IPS-NIHi7 (cell line): Measurements from ENCODE around the gene ZDHHC19.
"Not testable (repeated sequence)": the region's sequence is repeated elsewhere in the genome, so short reads cannot be mapped to it uniquely, and the experiment has no call there.

Source experiments
- DNase-seq: peaks from one replicate; pipeline ENCODE4 v3.0.0; 2012; ENCODE audit warnings: mixed read lengths; ENCODE audit errors: extremely low spot score

The ZDHHC19 gene

DNA sequence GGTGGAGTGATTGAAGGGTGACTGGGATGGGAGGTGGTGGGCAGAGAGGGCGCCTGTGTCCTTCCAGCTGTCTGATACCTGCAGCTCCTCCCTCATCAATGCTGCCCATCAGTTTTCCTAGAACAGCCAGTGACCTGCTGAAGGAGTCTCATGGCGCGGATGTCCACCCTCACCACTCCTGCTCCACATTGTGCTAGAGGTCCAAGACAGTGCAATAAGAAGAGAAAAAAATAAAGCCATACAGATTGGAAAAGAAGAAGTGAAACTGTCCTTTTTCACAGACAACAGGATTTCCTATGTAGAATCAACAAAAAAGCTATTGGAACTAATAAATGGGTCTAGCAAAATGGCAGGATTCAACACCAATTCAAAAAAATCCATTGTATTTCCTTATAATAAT lies 7.4 kb downstream of the ZDHHC19 start:
- no peak for DNase-seq

DNA sequence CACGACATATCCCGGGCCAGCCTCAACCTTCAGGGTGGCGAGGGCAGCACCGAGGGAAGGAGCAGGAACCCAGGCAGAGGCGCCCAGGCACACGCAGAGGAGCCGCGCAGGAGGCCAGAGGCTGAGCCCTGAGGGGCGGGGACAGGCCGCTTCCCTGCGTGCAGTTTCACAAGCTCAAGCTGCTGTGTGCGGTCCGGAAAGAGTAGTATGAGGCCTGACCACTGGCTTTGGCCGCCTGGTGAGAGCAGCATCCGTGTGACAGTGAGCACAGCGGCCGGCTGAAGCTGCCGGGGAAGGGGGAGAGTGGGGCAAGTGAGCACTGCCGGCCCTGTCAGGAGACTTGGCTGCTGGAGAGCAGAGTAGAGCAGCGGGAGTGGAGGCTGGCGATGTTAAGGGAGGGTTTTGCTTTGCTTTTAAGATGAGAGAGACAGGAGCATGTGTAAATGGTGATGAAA lies 8.7 kb downstream of the ZDHHC19 start:
- DNase-seq, result peak; percentile 8

- DNase-seq, result peak; percentile 16
Observed at GRCh38 chr3:196198771-196199753, 12.1 kb downstream of the ZDHHC19 start.

GRCh38 chr3:196198081-196198675 lies 13.0 kb downstream of the ZDHHC19 start:
- DNase-seq, result no peak

GRCh38 chr3:196197524-196197923 lies 13.7 kb downstream of the ZDHHC19 start:
- DNase-seq, result peak; percentile 3

DNA sequence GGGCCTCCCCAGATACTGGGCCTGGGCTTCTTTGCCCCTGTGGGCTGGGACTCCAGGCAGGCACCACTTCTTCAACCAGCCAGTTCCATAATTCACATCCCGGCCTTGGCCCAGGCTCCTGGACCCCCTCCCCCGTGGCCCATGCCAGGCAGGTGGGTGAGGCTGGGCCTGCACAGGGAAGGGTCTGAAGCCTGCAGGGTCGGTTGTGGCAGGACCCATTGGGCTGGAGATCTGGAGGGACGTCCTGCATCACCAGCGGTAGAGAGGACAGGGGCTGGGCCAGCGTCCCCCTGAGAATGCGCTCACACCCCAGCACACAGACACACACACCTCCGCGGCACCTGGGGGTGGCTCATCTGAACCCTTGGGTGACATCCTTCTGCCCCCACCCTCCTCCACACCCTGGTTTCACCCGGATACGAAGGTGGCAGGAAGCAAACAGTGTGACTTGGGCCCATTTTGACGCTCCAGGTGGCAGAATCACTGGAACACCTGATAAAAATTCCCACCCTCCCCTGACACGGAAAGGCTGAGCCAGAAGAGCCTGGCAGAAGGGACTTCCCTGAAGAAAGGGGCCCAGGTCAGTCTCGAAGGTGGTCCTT lies 15.4 kb downstream of the ZDHHC19 start:
- DNase-seq, result no peak

GRCh38 chr3:196194542-196194915 lies 16.7 kb downstream of the ZDHHC19 start:
- no peak for DNase-seq

GRCh38 chr3:196193736-196194541 lies 17.3 kb downstream of the ZDHHC19 start:
- DNase-seq, result no peak

DNA sequence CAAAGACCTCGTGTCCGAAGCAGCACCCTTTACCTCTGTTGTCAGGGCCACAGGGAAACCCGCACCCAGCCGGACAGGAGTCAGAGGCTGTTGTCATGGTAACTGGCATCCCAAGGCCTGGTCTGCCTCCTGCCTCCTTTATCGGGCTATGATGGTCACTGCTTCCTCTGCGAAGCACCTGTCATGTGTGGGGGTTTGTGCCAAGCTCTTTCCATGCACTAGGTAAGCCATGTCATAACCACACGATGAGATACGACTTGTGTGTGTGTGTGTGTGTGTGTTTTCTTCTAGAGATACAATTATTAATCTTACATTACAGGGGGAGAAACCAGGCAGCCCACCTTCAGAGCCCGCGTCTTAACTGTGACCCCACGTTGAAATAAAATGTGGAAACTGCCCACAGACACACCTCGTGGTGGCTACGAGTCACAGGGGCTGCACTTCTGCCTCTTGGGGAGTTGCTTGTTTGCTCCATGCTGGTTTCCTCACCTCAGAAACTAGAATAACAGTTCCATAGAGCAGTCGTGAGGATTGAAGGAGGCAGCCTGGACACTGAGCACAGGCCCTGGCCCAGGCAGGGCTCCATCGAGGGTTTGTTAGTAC lies 18.0 kb downstream of the ZDHHC19 start:
- DNase-seq, result no peak

- DNase-seq, result no peak
Observed at GRCh38 chr3:196192524-196193051, 18.6 kb downstream of the ZDHHC19 start.

GRCh38 chr3:196192036-196192523 lies 19.1 kb downstream of the ZDHHC19 start:
- no peak for DNase-seq

DNA sequence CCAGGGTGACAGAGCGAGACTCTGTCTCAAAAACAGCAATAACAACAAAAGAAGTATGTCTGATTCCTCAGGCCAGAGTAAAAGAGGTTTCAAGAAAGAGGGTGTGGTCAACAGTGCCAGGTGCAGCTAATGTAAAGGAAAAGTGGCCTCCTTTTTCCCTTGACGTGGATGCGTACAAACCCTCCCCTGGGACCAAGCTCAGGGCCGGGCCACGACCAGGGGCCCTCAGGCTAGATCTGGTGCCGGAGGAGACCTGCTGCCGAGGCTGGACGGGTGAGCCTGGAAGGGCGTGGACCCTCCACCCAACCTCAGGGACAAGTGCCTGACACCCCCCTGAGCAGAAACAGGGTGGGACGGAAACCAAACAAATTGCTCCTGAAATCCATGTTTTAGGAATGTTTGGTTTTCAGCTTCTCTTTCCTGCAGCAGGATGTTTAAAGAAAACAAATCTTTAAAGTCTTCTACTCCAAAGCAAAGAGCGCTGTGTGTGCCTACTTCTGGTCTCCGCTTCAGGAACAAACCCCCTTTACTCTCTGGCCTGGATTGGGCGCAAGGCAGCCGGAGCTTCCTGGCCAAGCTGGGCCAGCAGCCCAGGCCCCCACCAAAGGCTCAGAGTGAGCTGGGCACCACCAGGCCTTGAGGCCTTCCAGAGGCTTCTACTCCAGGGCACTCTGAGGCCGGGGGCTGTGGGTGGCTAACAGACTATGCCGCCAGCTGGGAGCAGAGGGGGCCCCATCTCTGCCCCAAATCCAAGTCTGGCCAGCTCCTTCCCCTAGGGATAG lies 21.4 kb downstream of the ZDHHC19 start:
- DNase-seq, result no peak

DNA sequence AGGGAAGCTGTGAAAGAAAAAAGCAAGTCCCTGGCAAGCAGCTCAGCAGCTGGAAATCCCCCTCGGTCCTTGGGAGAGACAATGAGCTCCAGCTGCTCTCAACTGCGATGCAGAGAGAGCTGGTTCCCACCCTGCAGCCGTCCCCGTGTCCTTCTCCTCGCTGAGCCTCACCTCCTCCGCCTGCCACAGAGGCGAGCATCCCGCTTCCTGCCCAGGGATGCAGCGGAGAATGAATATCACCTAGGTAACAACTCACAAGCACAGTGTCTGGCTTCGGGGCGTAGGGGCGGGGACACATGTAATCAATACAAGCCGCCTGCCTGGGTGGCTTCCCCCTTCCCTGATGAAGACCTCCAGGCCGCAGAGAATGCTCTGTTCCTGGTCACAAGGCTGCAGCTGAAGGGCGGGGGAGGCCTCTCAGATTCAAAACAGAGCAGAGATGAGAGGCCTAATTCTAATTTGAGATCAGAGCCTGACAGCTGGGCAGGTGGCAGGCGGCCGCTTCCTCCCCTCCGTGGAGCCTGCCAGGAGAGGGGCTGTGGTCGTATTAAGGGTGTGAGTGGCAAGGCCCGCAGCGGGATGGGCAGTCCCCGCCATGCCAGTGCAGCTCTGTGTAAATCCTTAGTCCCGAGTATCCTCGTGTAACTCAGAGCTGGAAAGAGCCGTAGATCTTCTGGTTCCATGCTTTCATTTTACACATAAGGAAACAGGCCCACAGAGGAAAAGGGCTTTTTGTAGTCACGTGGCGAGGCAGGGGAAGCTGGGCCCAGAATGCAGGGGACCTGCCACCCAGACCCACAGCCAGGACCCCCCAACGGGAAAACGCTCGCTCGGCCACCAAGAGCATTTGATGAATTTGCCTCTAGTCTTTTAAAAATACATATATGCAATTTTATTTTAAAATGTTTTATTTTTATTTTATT lies 24.3 kb downstream of the ZDHHC19 start:
- peak; percentile 62 for DNase-seq

- peak; percentile 4 for DNase-seq
Observed at GRCh38 chr3:196184881-196185280, 26.3 kb downstream of the ZDHHC19 start.

DNA sequence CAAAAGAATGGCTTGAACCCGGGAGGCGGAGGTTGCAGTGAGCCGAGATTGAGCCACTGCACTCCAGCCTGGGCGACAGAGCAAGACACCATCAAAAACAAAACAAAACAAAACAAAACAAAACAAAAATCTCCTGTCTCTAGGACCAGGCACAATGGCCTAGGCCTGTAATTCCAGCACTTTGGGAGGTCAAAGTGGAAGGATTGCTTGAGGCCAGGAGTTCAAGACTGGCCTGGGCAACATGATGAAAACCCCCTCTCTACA lies 27.1 kb downstream of the ZDHHC19 start:
- DNase-seq, result not testable (repeated sequence)

- no peak for DNase-seq
Observed at GRCh38 chr3:196181127-196181546, 30.1 kb downstream of the ZDHHC19 start.

- DNase-seq, result no peak
Observed at GRCh38 chr3:196180346-196180745, 30.9 kb downstream of the ZDHHC19 start.

- DNase-seq, result peak; percentile 64
Observed at GRCh38 chr3:196179380-196180308, 31.6 kb downstream of the ZDHHC19 start.
